Brain microvascular endothelial cell (primary cell): ENCODE measurements around the gene MLLT1.

Experiments
- DNase-seq: peaks from one replicate; pipeline ENCODE4 v3.0.0-alpha.2; 2020
- H3K27ac ChIP-seq: fragments of 250-450 bp; sonication (Bioruptor Pico); 2 replicates; pipeline ENCODE4 v1.5.1; 2020; ENCODE audit warnings: mild to moderate bottlenecking, moderate library complexity
- H3K27me3 ChIP-seq: fragments of 250-450 bp; sonication (Bioruptor Pico); replicated peaks from 2 replicates; pipeline ENCODE4 v1.5.1; 2020; ENCODE audit warnings: mild to moderate bottlenecking
- H3K36me3 ChIP-seq: fragments of 250-450 bp; sonication (Bioruptor Pico); replicated peaks from 2 replicates; pipeline ENCODE4 v1.5.1; 2020; ENCODE audit warnings: mild to moderate bottlenecking
- H3K4me3 ChIP-seq: 2 replicates; pipeline ENCODE4 v1.5.1; 2011; ENCODE audit warnings: low read depth, mild to moderate bottlenecking, control low read depth, low read length, moderate library complexity
- in situ Hi-C: cut with HindIII; loops from 2 replicates; pipeline ENCODE4 v1.10.0; 2017; ENCODE audit warnings: low sequenced_read_pairs, low pct_ligation_motif_present
- TF ChIP-seq, protein P1 (sequence below): IDR thresholded peaks from 2 replicates; pipeline ENCODE4 v1.5.1; 2011; ENCODE audit warnings: low read depth, mild to moderate bottlenecking, moderate library complexity, low read length, control low read depth, inconsistent platforms; ENCODE audit errors: missing control alignments

MLLT1 gene

DNA sequence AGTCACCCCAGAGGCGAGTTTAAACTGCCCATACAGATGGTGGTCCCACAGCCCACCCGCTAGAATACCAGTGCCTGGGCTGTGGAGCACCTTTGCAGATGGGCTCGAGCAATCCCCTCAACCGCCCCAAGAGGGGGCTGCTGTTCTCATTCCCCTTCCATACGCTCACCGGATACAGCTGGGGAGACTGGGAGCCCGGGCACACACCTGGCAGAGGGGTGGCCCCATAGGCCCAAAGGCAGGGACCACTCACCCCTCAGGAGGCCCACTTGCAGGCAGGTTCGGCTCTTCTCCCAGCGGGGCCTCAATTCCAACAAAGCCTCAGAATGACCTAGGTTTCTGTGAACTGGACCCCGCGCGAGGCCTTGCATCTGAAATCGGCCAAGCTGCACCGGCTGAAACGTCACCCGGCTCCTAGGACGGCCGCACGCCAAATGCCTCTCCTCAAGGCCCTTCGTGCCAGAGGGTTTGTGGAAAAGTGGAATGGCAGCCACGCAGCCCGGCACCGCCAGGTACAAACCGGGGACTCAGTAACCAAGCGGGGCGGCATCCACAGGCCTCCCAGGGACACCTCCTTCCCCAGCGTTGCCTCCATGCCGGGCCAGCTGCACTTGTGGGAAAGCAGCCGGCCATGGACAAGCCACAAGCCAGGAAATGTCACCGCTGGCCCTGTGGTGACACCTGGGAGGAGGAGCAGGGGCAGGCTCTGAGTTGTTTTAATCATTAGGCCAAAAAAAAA, 18.7 kb downstream of the MLLT1 start:
- DNase-seq = no peak
- TF ChIP-seq, protein P1, sequence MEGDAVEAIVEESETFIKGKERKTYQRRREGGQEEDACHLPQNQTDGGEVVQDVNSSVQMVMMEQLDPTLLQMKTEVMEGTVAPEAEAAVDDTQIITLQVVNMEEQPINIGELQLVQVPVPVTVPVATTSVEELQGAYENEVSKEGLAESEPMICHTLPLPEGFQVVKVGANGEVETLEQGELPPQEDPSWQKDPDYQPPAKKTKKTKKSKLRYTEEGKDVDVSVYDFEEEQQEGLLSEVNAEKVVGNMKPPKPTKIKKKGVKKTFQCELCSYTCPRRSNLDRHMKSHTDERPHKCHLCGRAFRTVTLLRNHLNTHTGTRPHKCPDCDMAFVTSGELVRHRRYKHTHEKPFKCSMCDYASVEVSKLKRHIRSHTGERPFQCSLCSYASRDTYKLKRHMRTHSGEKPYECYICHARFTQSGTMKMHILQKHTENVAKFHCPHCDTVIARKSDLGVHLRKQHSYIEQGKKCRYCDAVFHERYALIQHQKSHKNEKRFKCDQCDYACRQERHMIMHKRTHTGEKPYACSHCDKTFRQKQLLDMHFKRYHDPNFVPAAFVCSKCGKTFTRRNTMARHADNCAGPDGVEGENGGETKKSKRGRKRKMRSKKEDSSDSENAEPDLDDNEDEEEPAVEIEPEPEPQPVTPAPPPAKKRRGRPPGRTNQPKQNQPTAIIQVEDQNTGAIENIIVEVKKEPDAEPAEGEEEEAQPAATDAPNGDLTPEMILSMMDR = peak; percentile 81
- Histone ChIP-seq H3K4me3 (no peak overlapping the region), H3K27me3 (no peaks in the 10 kb centered on the region), H3K36me3 (peaks cover 29% of the 10 kb centered on the region), H3K27ac (no peak overlapping the region)
- in situ Hi-C loops = no loop called here

DNA sequence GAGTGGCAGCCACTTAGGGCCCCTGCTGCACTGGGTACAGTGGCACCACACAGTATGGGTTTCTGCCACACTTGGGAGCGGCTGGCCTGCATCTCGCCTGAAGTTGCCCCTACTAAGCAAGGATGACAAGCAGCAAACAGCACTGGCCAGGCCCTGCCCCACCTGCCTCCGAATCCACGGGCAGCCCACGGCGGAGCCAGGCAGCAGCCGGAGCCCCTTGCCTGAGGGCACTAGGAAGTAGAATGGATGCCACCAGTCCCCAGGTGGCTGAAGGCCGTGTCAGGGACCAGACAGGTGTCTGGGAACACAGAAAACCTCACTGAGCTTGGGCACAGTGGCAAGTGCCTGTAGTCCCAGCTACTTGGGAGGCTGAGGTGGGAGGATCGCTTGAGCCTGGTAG, 19.4 kb downstream of the MLLT1 start:
- no peak for DNase-seq
- Histone ChIP-seq H3K27ac (no peak overlapping the region), H3K36me3 (peaks cover 29% of the 10 kb centered on the region), H3K4me3 (no peak overlapping the region), H3K27me3 (no peaks in the 10 kb centered on the region)
- TF ChIP-seq, protein P1 = no peak
- in situ Hi-C loops = no loop called here

DNA sequence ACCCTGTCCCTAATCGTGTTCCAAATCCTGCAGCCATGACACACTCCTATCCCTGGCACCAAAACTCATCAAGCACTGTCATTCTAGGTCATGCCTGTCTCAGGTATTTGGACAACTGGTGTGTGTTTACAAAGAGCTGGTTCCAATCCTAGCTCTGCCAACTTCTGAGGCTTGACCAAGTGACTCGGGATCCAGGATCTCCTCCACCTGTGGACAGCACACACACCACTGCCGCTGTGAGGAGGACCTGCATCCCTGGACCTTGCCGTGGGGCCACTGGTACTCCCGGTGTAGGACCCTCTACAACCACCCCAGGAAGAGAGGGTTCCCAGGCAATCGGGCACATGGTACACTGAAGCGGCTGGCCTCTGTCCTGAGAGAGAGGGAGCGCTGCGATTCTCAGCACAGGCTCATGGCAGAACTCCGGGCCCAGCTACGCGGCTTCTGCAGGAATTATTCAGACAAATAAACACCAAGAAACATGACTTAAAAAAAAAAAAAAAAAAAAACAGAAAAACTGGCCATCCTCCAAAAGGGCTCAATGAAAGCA, 20.4 kb downstream of the MLLT1 start:
- TF ChIP-seq, protein P1 = no peak
- H3K4me3 ChIP-seq = no peak overlapping the region
- no peak overlapping the region for H3K27ac ChIP-seq
- peaks cover 29% of the 10 kb centered on the region for H3K36me3 ChIP-seq
- no peak for DNase-seq
- in situ Hi-C loops = no loop called here
- H3K27me3 ChIP-seq = no peaks in the 10 kb centered on the region

DNA sequence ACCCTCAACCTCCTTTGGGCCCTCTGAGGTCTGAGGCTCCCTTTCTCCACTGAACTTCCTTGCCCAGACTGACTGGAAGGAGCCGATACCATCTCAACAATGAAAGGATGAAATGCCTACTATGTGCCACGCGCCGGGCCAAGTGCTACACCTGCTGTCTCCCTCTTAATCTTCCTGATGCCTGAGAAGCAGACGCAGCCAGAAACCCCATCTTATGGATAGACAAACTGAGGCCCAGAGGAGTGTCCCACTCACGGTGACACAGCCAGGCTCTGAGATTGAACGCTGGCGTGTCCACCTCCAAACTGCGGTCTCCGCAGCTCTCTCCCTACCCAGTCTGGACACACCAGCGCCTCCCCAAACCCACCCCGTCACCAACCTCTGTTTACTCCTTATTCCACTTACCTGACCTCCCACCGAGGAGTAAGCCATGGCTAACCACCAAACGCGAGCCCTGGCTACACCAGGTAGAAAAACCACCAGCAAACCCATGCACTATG, 20.9 kb downstream of the MLLT1 start:
- Histone ChIP-seq H3K27me3 (no peaks in the 10 kb centered on the region), H3K27ac (no peak overlapping the region), H3K4me3 (no peak overlapping the region), H3K36me3 (peaks cover 29% of the 10 kb centered on the region)
- TF ChIP-seq, protein P1 = no peak
- in situ Hi-C loops = no loop called here
- DNase-seq = no peak

DNA sequence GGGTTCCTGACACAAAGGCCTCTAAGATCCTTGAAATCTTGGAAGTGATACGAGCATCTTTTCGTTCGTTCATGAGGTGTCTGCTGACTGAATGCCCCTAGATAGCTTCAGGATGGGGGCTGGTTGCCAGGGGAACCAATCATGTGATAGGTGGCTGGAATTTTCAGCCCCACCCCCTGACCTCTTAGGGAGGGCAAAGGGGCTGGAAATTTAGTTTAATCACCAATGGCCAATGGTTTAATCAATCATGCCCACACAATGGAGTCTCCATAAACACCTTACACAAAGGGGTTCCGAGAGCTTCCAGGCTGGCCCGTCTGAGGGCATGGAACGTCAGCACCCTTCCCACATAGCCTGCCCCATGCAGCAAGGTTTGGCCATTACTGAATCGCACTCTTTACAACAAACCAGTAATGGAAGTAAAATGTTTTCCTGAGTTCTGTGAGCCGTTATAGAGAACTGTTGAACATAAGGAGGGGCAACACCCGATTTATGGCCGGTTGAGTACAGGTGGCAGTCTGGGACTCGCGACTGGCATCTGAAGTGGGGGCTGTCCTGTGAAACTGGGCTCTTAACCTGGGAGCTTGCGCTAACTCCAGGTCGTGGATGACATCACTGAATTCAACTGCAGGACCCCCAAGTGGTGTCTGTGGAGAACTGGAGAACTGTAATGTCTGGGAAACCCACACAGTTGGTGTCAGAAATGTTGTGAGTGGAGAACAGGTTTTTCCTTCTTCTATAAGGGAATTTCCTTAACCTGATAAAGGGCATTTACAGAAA, 25.6 kb downstream of the MLLT1 start:
- Histone ChIP-seq H3K27me3 (no peaks in the 10 kb centered on the region), H3K36me3 (peaks cover 9% of the 10 kb centered on the region), H3K4me3 (no peak overlapping the region), H3K27ac (no peak overlapping the region)
- no peak for DNase-seq
- TF ChIP-seq, protein P1 = no peak
- in situ Hi-C loops = no loop called here
